ENCODE data around the gene RPL28.
"Not testable (repeated sequence)": the region's sequence is repeated elsewhere in the genome, so short reads cannot be mapped to it uniquely, and the experiment has no call there.

The RPL28 gene

DNA sequence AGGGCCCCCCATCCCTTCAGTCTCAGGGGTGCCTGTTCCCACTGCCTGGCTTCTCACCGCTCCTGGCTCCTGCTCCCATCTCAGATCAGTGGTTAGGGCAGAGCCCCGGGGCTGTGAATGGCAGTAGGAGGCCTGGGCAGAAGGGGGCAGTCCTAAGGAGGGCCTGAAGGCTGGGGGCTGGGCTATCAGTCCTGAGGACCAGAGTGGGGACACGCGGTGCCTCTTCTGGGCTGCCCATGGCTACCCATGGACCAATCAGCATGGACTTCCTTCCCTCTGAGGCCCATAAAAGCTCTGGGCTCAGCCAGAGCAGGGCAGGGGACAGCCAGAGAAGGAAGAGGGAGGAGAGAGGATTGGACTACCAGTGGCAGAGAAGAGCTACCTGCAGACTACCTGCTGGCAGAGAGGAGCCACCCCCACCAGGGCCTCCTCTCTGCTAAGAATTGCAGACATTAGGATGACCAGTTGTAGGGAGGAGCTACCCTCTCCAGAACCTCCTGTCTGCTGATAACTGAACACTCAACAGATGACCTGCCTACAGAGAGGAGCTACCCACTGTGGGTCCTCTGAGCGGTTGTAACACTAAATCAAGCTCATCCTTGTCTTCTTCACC is 34.0 kb downstream of the RPL28 start:
- H3K4me3 ChIP-seq (ENCODE audit: control insufficient read depth, low read depth, low read length) = no peak overlapping the region
- TF ChIP-seq, protein P1, sequence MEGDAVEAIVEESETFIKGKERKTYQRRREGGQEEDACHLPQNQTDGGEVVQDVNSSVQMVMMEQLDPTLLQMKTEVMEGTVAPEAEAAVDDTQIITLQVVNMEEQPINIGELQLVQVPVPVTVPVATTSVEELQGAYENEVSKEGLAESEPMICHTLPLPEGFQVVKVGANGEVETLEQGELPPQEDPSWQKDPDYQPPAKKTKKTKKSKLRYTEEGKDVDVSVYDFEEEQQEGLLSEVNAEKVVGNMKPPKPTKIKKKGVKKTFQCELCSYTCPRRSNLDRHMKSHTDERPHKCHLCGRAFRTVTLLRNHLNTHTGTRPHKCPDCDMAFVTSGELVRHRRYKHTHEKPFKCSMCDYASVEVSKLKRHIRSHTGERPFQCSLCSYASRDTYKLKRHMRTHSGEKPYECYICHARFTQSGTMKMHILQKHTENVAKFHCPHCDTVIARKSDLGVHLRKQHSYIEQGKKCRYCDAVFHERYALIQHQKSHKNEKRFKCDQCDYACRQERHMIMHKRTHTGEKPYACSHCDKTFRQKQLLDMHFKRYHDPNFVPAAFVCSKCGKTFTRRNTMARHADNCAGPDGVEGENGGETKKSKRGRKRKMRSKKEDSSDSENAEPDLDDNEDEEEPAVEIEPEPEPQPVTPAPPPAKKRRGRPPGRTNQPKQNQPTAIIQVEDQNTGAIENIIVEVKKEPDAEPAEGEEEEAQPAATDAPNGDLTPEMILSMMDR (conservative IDR thresholded peaks at IDR 0.05; ENCODE audit: control insufficient read depth, insufficient read depth, low read depth, low read length) = no peak
- DNase-seq (ENCODE audit: low read depth) = no peak

DNA sequence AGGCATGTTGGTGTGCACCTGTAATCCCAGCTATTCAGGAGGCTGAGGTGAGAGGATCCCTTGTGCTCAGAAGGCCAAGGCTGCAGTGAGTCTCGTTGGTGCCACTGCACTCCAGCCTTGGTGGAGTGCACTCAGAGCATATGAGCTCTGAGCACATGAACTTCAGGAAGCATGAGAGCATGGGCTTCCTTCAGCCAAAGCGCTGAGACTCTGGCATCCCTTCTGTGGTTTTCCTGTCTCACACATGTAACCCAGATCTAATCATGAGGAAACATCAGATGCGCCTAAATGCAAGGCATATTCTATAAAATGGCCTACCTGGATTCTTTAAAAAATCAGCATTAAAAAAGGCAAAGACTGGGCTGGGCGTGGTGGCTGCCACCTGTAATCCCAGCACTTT is 35.5 kb downstream of the RPL28 start:
- not testable (repeated sequence) for DNase-seq (ENCODE audit: low read depth); H3K4me3 ChIP-seq (ENCODE audit: control insufficient read depth, low read depth, low read length)

DNA sequence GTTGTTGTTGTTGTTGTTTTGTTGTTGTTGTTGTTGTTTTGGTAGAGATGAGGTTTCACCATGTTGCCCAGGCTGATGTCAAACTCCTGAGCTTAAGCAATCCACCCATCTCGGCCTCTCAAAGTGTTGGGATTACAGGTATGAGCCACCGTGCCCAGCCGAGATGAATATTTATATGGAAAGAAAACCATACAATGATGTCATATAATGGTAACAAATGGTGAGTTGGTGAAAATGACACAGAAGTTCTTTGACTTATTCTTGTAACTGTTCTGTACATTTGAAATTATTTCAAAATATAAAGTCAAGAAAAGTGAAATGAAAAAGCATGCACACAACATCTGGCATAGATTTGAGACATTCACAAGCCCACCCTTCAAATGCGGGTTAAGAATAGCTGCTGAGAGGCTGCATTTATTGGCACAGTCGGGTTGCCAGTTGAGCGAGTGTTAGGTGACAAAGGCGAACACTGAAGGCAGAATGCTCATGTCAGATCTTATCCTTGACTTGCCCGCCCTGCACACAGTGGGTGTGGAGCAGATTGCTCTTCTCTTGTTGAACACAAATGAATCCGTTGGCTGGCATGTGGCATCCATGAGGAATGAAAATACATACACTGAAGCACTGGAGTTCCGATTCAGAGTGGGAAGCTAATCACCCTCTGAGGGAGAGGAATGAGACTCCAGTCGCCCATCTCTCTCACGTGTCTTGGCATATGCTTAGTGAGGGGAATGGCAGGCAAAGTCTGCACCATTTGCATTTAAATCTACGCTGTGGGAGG is 37.7 kb downstream of the RPL28 start:
- TF ChIP-seq, protein P1 (conservative IDR thresholded peaks at IDR 0.05; ENCODE audit: control insufficient read depth, insufficient read depth, low read depth, low read length) = no peak
- H3K4me3 ChIP-seq (ENCODE audit: control insufficient read depth, low read depth, low read length) = no peak overlapping the region
- DNase-seq (ENCODE audit: low read depth) = no peak

DNA sequence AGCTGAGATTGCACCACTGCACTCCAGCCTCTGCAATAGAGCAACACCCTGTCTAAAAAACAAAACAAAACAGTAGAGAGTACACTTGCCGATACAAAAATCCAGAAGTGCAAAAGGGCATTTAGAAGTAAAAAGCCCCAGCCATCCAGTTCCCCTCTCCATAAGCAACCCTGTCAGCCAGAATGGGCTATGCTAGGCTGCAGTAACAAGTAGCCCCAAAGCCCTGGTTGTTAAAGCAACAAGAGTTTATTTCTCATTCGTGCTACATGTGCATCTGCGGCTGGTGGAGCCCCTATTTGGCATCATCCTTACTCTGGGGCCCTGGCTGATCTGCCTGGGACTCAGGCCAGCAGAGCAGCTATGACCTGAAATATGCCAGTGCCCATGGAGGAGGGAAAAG is 38.8 kb downstream of the RPL28 start:
- H3K4me3 ChIP-seq (ENCODE audit: control insufficient read depth, low read depth, low read length) = no peak overlapping the region
- no peak for DNase-seq (ENCODE audit: low read depth)
- TF ChIP-seq, protein P1 (conservative IDR thresholded peaks at IDR 0.05; ENCODE audit: control insufficient read depth, insufficient read depth, low read depth, low read length) = no peak

DNA sequence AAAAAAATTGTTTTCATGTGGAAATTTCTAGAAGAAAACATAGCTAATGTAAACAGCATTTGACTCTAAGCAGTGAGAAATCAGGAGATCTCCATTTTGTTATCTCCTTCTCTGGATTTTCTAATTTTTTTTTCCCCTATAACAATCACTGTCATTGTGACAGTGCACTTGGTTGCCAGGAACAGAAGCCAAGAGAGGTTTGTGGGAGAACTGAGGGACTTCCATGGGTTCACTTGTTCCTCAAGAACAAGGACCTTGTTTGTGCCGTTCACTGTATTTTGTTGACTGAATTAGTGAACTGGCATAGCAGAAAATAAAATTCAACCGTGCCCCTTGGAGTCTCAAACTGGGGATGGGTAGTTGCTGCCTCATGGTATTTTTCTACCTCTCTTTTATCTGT is 40.3 kb downstream of the RPL28 start:
- DNase-seq (ENCODE audit: low read depth) = no peak
- no peak overlapping the region for H3K4me3 ChIP-seq (ENCODE audit: control insufficient read depth, low read depth, low read length)
- TF ChIP-seq, protein P1 (conservative IDR thresholded peaks at IDR 0.05; ENCODE audit: control insufficient read depth, insufficient read depth, low read depth, low read length) = no peak

DNA sequence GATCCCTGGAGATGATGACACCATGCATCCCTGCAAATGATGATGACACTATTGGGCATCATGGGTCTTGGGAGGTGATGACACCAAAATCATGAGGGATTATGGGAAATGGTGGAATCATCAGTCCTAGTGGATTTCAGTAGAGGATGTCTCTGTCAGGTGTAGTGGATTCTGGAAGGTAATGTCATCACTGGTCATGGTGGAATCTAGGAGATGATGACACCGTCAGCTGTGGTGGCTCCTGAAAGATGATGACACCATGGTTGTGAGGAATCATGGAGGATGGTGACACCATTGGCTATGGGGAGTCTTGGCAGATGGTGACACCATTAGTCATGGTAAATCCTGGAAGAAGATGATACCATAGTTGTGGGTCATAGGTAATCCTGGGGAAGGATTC is 45.5 kb downstream of the RPL28 start:
- no peak overlapping the region for H3K4me3 ChIP-seq (ENCODE audit: control insufficient read depth, low read depth, low read length)
- no peak for DNase-seq (ENCODE audit: low read depth)
- TF ChIP-seq, protein P1 (conservative IDR thresholded peaks at IDR 0.05; ENCODE audit: control insufficient read depth, insufficient read depth, low read depth, low read length) = no peak

DNA sequence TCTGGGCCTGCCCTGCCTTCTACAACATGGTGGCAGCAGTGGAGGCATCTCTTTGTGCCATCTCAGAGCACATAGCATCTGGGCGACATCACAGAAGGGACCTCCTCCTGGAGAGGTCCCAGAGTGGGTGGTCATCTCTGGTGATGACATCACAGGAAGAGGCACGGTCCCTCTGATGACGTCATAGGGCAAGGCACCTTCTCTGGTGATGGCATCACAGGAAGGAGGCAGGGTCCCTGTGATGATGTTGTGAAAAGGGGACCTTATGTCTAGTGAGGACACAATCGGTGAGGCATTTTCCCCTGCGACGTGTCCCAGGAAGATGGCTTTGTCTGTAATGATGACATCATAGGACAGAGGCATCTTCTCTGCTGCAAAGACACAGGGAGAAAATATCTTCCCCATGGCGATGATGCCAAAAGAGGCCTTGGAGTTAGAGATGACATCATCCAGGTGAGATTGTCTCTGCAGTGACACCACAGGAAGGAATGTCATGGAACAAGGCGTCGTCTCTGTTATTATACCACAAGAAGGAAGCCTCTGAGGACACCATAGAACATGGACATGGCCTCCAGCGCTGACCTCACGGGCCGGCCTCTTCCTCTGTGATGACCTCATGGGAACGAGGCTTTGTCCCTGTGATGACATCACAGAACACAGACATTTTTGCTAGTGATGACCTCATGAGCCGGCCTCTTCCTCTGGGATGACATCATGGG is 46.7 kb downstream of the RPL28 start:
- no peak for DNase-seq (ENCODE audit: low read depth)
- no peak overlapping the region for H3K4me3 ChIP-seq (ENCODE audit: control insufficient read depth, low read depth, low read length)
- TF ChIP-seq, protein P1 (conservative IDR thresholded peaks at IDR 0.05; ENCODE audit: control insufficient read depth, insufficient read depth, low read depth, low read length) = no peak

Data from fibroblast of mammary gland (primary cell).